ENCODE results near the gene TUBB3.

DNA sequence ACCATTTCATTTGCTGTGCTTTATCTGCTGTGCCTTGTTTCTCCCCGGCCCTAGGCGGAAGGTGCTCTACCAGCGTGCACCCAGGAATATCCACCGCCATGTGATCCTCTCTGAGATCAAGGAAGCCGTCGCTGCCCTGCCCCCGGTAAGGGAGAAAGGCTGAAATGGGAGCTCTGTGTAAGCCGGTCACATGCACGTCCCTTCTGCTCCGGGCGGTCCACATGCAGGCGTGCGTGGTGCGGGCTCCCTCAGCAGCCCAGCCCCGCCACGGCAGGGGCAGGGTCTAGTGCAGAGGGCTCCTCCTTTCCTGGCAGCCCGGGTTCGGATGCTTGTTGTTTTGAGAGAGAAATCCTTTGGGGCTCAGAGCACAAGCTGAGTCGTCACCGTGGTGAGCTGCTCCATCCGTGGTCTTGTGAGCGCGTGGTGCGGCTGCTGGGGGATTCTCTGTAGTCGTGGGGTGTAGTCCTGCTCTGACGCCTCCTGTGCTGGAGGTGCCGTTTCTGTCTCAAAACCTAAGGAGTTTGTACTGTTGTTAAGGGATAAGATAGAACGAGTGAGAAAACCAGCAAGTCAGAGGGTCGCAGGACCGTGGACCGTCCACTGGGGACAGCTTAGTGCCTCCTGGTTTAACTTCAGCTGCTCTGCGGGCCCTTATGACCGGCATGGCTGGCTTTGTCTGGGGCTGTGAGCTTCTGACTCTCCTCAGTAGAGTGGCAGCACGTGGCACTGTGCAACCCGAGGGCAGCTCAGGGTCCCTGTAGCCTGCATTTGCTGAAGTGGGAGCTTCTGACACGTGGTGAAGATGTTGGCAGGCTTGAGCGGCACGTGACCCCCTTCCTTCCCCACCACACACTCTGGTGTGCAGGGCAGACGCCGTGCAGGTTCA is 16.8 kb upstream of the TUBB3 start:
- TF ChIP-seq, protein P1, sequence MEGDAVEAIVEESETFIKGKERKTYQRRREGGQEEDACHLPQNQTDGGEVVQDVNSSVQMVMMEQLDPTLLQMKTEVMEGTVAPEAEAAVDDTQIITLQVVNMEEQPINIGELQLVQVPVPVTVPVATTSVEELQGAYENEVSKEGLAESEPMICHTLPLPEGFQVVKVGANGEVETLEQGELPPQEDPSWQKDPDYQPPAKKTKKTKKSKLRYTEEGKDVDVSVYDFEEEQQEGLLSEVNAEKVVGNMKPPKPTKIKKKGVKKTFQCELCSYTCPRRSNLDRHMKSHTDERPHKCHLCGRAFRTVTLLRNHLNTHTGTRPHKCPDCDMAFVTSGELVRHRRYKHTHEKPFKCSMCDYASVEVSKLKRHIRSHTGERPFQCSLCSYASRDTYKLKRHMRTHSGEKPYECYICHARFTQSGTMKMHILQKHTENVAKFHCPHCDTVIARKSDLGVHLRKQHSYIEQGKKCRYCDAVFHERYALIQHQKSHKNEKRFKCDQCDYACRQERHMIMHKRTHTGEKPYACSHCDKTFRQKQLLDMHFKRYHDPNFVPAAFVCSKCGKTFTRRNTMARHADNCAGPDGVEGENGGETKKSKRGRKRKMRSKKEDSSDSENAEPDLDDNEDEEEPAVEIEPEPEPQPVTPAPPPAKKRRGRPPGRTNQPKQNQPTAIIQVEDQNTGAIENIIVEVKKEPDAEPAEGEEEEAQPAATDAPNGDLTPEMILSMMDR (IDR thresholded peaks at IDR 0.05) = no peak
- TF ChIP-seq POLR2A (IDR thresholded peaks at IDR 0.05) = no peak
